ENCODE measurements around the gene RASSF10. TPM values are rescaled to one million over a fixed set of nuclear protein-coding genes. Genes with fewer than 3 reads are reported as not detected.

The RASSF10 gene
- total RNA-seq (not detected), total RNA-seq (0 reads per million in 2 donors)

GRCh38 chr11:13008625-13009475 is at the start of gene RASSF10:
TSS of gene RASSF10 (plus strand) at chr11:13009316. CDS start at chr11:13009577, 261 bp downstream.
- no peak within 1 kb of the TSS for H3K27ac Mint-ChIP-seq
- ATAC-seq (no peak), DNase-seq (no peak)
- no peaks in the 10 kb centered on the region for H3K9me3 ChIP-seq (ENCODE audit: control insufficient read depth, low read length, poor library complexity, severe bottlenecking)
- peaks cover 10% of the 10 kb centered on the region for H3K4me1 Mint-ChIP-seq
- H3K4me3 Mint-ChIP-seq = peak within 1 kb of the TSS; percentile 73
- peaks cover 3% of the 10 kb centered on the region for H3K36me3 Mint-ChIP-seq (ENCODE audit: low read depth)
- H3K27me3 Mint-ChIP-seq = peaks cover 82% of the 10 kb centered on the region

- Mint-ChIP-seq H3K4me1 (peaks cover 2% of the 10 kb centered on the region), H3K27me3 (peaks cover 51% of the 10 kb centered on the region), H3K4me3 (no peak overlapping the region), H3K27ac (no peak overlapping the region), H3K36me3 (ENCODE audit: low read depth) (peaks cover 2% of the 10 kb centered on the region)
- ATAC-seq (no peak), DNase-seq (no peak)
- H3K9me3 ChIP-seq (ENCODE audit: control insufficient read depth, low read length, poor library complexity, severe bottlenecking) = no peaks in the 10 kb centered on the region
These were observed 47.5 kb upstream of the RASSF10 start for GRCh38 chr11:12961615-12962014.

- peaks cover 58% of the 10 kb centered on the region for H3K27me3 Mint-ChIP-seq
- peaks cover 2% of the 10 kb centered on the region for H3K4me1 Mint-ChIP-seq
- no peak overlapping the region for H3K27ac Mint-ChIP-seq
- H3K9me3 ChIP-seq (ENCODE audit: control insufficient read depth, low read length, poor library complexity, severe bottlenecking) = no peaks in the 10 kb centered on the region
- H3K36me3 Mint-ChIP-seq (ENCODE audit: low read depth) = peaks cover 2% of the 10 kb centered on the region
- no peak for ATAC-seq
- no peak overlapping the region for H3K4me3 Mint-ChIP-seq
- DNase-seq = no peak
These were observed 46.8 kb upstream of the RASSF10 start for GRCh38 chr11:12962306-12962705.

- H3K4me3 Mint-ChIP-seq = no peak overlapping the region
These were observed 46.1 kb upstream of the RASSF10 start for GRCh38 chr11:12963051-12963450.

GRCh38 chr11:12963792-12964536 is 45.2 kb upstream of the RASSF10 start:
- peaks cover 70% of the 10 kb centered on the region for H3K27me3 Mint-ChIP-seq
- no peak overlapping the region for H3K27ac Mint-ChIP-seq
- peaks cover 2% of the 10 kb centered on the region for H3K36me3 Mint-ChIP-seq (ENCODE audit: low read depth)
- H3K4me1 Mint-ChIP-seq = peaks cover 2% of the 10 kb centered on the region
- no peak overlapping the region for H3K4me3 Mint-ChIP-seq
- no peaks in the 10 kb centered on the region for H3K9me3 ChIP-seq (ENCODE audit: control insufficient read depth, low read length, poor library complexity, severe bottlenecking)
- ATAC-seq = peak; percentile 80
- peak; percentile 20 to 58 (median 23) for DNase-seq

More at GRCh38 chr11:12963051-12963450, 46.1 kb upstream of the RASSF10 start:
- Mint-ChIP-seq H3K27ac (no peak overlapping the region), H3K27me3 (peaks cover 66% of the 10 kb centered on the region), H3K36me3 (ENCODE audit: low read depth) (peaks cover 2% of the 10 kb centered on the region), H3K4me1 (peaks cover 2% of the 10 kb centered on the region)
- no peaks in the 10 kb centered on the region for H3K9me3 ChIP-seq (ENCODE audit: control insufficient read depth, low read length, poor library complexity, severe bottlenecking)
- ATAC-seq = no peak
- no peak for DNase-seq

GRCh38 chr11:12964650-12965049 is 44.5 kb upstream of the RASSF10 start:
- peaks cover 2% of the 10 kb centered on the region for H3K4me1 Mint-ChIP-seq
- peaks cover 70% of the 10 kb centered on the region for H3K27me3 Mint-ChIP-seq
- DNase-seq (no peak), ATAC-seq (no peak)
- no peaks in the 10 kb centered on the region for H3K9me3 ChIP-seq (ENCODE audit: control insufficient read depth, low read length, poor library complexity, severe bottlenecking)
- H3K4me3 Mint-ChIP-seq = no peak overlapping the region
- peaks cover 2% of the 10 kb centered on the region for H3K36me3 Mint-ChIP-seq (ENCODE audit: low read depth)
- H3K27ac Mint-ChIP-seq = no peak overlapping the region

- Mint-ChIP-seq H3K36me3 (ENCODE audit: low read depth) (peaks cover 2% of the 10 kb centered on the region), H3K27ac (no peak overlapping the region), H3K4me3 (no peak overlapping the region), H3K4me1 (peaks cover 2% of the 10 kb centered on the region), H3K27me3 (peaks cover 79% of the 10 kb centered on the region)
- no peak for ATAC-seq
- no peaks in the 10 kb centered on the region for H3K9me3 ChIP-seq (ENCODE audit: control insufficient read depth, low read length, poor library complexity, severe bottlenecking)
- no peak for DNase-seq
These were observed 43.1 kb upstream of the RASSF10 start for GRCh38 chr11:12966002-12966401.

GRCh38 chr11:12968101-12968500 is 41.0 kb upstream of the RASSF10 start:
- Mint-ChIP-seq H3K27ac (no peak overlapping the region), H3K4me1 (no peaks in the 10 kb centered on the region), H3K36me3 (ENCODE audit: low read depth) (no peaks in the 10 kb centered on the region), H3K27me3 (peaks cover 69% of the 10 kb centered on the region), H3K4me3 (no peak overlapping the region)
- H3K9me3 ChIP-seq (ENCODE audit: control insufficient read depth, low read length, poor library complexity, severe bottlenecking) = no peaks in the 10 kb centered on the region
- DNase-seq (no peak), ATAC-seq (no peak)

GRCh38 chr11:12968826-12969225 is 40.3 kb upstream of the RASSF10 start:
- no peak for DNase-seq
- Mint-ChIP-seq H3K27ac (no peak overlapping the region), H3K27me3 (peaks cover 65% of the 10 kb centered on the region), H3K4me1 (no peaks in the 10 kb centered on the region), H3K4me3 (no peak overlapping the region), H3K36me3 (ENCODE audit: low read depth) (no peaks in the 10 kb centered on the region)
- no peak for ATAC-seq
- no peaks in the 10 kb centered on the region for H3K9me3 ChIP-seq (ENCODE audit: control insufficient read depth, low read length, poor library complexity, severe bottlenecking)

- Mint-ChIP-seq H3K4me1 (no peaks in the 10 kb centered on the region), H3K27ac (no peak overlapping the region), H3K36me3 (ENCODE audit: low read depth) (no peaks in the 10 kb centered on the region), H3K27me3 (peaks cover 36% of the 10 kb centered on the region), H3K4me3 (no peak overlapping the region)
- DNase-seq (no peak), ATAC-seq (no peak)
- no peaks in the 10 kb centered on the region for H3K9me3 ChIP-seq (ENCODE audit: control insufficient read depth, low read length, poor library complexity, severe bottlenecking)
These were observed 37.2 kb upstream of the RASSF10 start for GRCh38 chr11:12971955-12972354.

GRCh38 chr11:12973528-12974181 is 35.5 kb upstream of the RASSF10 start:
- no peak overlapping the region for H3K4me3 Mint-ChIP-seq
- ATAC-seq (no peak), DNase-seq (no peak)
- peaks cover 27% of the 10 kb centered on the region for H3K27me3 Mint-ChIP-seq
- no peaks in the 10 kb centered on the region for H3K9me3 ChIP-seq (ENCODE audit: control insufficient read depth, low read length, poor library complexity, severe bottlenecking)
- H3K27ac Mint-ChIP-seq = no peak overlapping the region
- H3K36me3 Mint-ChIP-seq (ENCODE audit: low read depth) = no peaks in the 10 kb centered on the region
- H3K4me1 Mint-ChIP-seq = no peaks in the 10 kb centered on the region

GRCh38 chr11:12975195-12975594 is 33.9 kb upstream of the RASSF10 start:
- H3K4me1 Mint-ChIP-seq = no peaks in the 10 kb centered on the region
- no peaks in the 10 kb centered on the region for H3K9me3 ChIP-seq (ENCODE audit: control insufficient read depth, low read length, poor library complexity, severe bottlenecking)
- H3K36me3 Mint-ChIP-seq (ENCODE audit: low read depth) = no peaks in the 10 kb centered on the region
- H3K27ac Mint-ChIP-seq = no peak overlapping the region
- H3K4me3 Mint-ChIP-seq = no peak overlapping the region
- DNase-seq (no peak), ATAC-seq (no peak)
- peaks cover 30% of the 10 kb centered on the region for H3K27me3 Mint-ChIP-seq

All from T-helper 17 cell (primary cell).